ENCODE measurements around the gene SULT1B1. TPM values are rescaled to one million over a fixed set of nuclear protein-coding genes. Genes with fewer than 3 reads are reported as not detected.

Gene SULT1B1
- total RNA-seq, 1 donor from 2014 or later, result 0.11 TPM

DNA sequence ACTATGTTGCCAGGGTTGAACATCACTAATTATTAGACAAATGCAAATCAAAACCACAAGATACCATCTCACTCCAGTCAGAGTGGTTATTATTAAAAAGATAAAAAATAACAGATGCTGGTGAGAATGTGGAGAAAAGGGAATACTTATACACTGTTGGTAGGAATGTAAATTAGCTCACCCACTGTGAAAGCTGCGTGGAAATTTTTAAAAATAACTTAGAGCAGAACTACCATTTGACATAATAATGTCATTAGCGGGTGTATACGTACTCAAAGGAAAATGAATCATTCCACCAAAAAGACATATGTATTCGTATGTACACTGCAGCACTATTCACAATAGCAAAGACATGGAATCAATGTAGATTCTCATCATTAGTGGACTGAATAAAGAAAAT is 58.7 kb downstream of the SULT1B1 start:
- Histone ChIP-seq H3K4me3 (ENCODE audit: insufficient read depth, low read depth, low read length) (no peak overlapping the region), H4K20me1 (ENCODE audit: insufficient read depth, low read length) (no peaks in the 10 kb centered on the region), H3K79me2 (ENCODE audit: insufficient read depth, low read length) (no peaks in the 10 kb centered on the region), H3K27me3 (ENCODE audit: insufficient read depth, low read length) (no peaks in the 10 kb centered on the region), H3K27ac (ENCODE audit: low read depth, low read length) (no peak overlapping the region), H3K9me3 (ENCODE audit: insufficient read depth, low read depth, low read length) (no peaks in the 10 kb centered on the region), H3K4me2 (ENCODE audit: low read length) (no peak overlapping the region), H3K36me3 (ENCODE audit: insufficient read depth, low read length) (no peaks in the 10 kb centered on the region), H3K9ac (ENCODE audit: low read length) (no peak overlapping the region), H3K4me1 (ENCODE audit: insufficient read depth, low read length) (no peaks in the 10 kb centered on the region), H2AFZ (ENCODE audit: low read depth, low read length) (no peak overlapping the region)
- H3K4me3 Mint-ChIP-seq (ENCODE audit: unreplicated experiment), result no peak overlapping the region
- DNase-seq (ENCODE audit: low read depth) (no peak), FAIRE-seq (no peak)
- H3K27ac Mint-ChIP-seq (ENCODE audit: unreplicated experiment), result no peak overlapping the region
- no peaks in the 10 kb centered on the region for H3K27me3 Mint-ChIP-seq (ENCODE audit: low read depth, unreplicated experiment)
- no peak for TF ChIP-seq CTCF (IDR thresholded peaks at IDR 0.05; ENCODE audit: insufficient read depth, low read depth, low read length)
- no peak for TF ChIP-seq EZH2 (IDR thresholded peaks at IDR 0.05; ENCODE audit: insufficient read depth, low read length)
- no peaks in the 10 kb centered on the region for H3K9me3 Mint-ChIP-seq (ENCODE audit: unreplicated experiment)
- H3K36me3 Mint-ChIP-seq (ENCODE audit: low read depth, unreplicated experiment), result no peaks in the 10 kb centered on the region
- peaks cover 1% of the 10 kb centered on the region for H3K4me1 Mint-ChIP-seq (ENCODE audit: low read depth, unreplicated experiment)

DNA sequence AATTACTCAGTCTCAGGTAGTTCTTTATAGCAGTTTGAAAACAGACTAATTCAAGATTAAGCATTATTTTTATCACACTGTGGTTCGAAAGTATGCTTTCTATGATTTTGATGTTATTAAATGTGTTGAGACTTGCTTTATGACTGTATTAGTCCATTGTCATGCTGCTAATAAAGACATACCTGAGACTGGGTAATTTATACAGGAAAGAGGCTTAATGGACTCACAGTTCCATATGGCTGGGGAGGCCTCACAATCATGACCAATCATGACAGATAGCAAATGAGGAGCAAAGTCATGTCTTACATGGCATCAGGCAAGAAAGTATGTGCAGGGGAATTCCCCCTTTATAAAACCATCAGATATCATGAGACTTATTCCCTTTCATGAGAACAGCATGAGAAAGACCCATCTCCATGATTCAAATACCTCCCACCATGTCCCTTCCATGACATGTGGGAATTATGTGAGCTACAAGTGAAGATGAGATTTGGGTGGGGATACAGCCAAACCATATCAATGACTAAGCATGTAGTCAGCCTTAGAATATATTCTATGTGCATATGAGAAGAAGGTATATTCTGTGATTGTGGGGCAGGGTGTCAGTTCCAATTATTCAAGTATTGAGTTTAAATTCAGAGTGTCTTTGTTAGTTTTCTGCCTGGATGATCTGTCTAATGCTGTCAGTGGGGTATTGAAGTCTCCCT is 62.7 kb downstream of the SULT1B1 start:
- H3K27me3 ChIP-seq (ENCODE audit: insufficient read depth, low read length), result no peaks in the 10 kb centered on the region
- no peaks in the 10 kb centered on the region for H3K79me2 ChIP-seq (ENCODE audit: insufficient read depth, low read length)
- no peak overlapping the region for H2AFZ ChIP-seq (ENCODE audit: low read depth, low read length)
- FAIRE-seq, result no peak
- H3K4me1 ChIP-seq (ENCODE audit: insufficient read depth, low read length), result no peaks in the 10 kb centered on the region
- H3K27ac ChIP-seq (ENCODE audit: low read depth, low read length), result no peak overlapping the region
- DNase-seq (ENCODE audit: low read depth), result no peak
- Mint-ChIP-seq H3K36me3 (ENCODE audit: low read depth, unreplicated experiment) (no peaks in the 10 kb centered on the region), H3K27ac (ENCODE audit: unreplicated experiment) (no peak overlapping the region), H3K9me3 (ENCODE audit: unreplicated experiment) (peaks cover 5% of the 10 kb centered on the region), H3K27me3 (ENCODE audit: low read depth, unreplicated experiment) (no peaks in the 10 kb centered on the region), H3K4me3 (ENCODE audit: unreplicated experiment) (no peak overlapping the region), H3K4me1 (ENCODE audit: low read depth, unreplicated experiment) (peaks cover 1% of the 10 kb centered on the region)
- no peaks in the 10 kb centered on the region for H3K9me3 ChIP-seq (ENCODE audit: insufficient read depth, low read depth, low read length)
- H3K4me2 ChIP-seq (ENCODE audit: low read length), result no peak overlapping the region
- H4K20me1 ChIP-seq (ENCODE audit: insufficient read depth, low read length), result no peaks in the 10 kb centered on the region
- no peak overlapping the region for H3K9ac ChIP-seq (ENCODE audit: low read length)
- no peaks in the 10 kb centered on the region for H3K36me3 ChIP-seq (ENCODE audit: insufficient read depth, low read length)
- H3K4me3 ChIP-seq (ENCODE audit: insufficient read depth, low read depth, low read length), result no peak overlapping the region
- TF ChIP-seq CTCF (IDR thresholded peaks at IDR 0.05; ENCODE audit: insufficient read depth, low read depth, low read length) (no peak), EZH2 (IDR thresholded peaks at IDR 0.05; ENCODE audit: insufficient read depth, low read length) (no peak)

DNA sequence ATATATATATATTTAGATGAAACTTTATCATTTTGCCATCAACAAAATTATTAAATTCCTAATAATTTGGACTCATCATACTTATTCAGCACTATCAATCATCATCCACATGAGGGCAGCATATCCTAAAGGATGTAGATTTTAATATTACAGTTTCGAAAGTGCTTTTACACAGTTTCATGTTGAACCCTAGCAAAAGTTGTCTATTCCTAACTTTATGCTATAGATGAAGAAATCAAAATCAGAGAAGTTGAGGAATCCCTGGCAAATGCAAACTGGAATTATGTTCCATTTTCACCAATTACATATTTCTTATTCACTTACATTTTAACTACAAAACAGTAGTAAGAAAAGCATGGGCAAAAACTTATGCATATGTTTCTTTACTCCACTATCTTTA is 70.8 kb downstream of the SULT1B1 start:
- Mint-ChIP-seq H3K4me1 (ENCODE audit: low read depth, unreplicated experiment) (no peaks in the 10 kb centered on the region), H3K4me3 (ENCODE audit: unreplicated experiment) (no peak overlapping the region), H3K36me3 (ENCODE audit: low read depth, unreplicated experiment) (no peaks in the 10 kb centered on the region), H3K27ac (ENCODE audit: unreplicated experiment) (no peak overlapping the region), H3K9me3 (ENCODE audit: unreplicated experiment) (peaks cover under 1% of the 10 kb centered on the region), H3K27me3 (ENCODE audit: low read depth, unreplicated experiment) (no peaks in the 10 kb centered on the region)
- H3K79me2 ChIP-seq (ENCODE audit: insufficient read depth, low read length), result no peaks in the 10 kb centered on the region
- no peak overlapping the region for H3K9ac ChIP-seq (ENCODE audit: low read length)
- DNase-seq (ENCODE audit: low read depth) (peak; percentile 4), FAIRE-seq (no peak)
- TF ChIP-seq EZH2 (IDR thresholded peaks at IDR 0.05; ENCODE audit: insufficient read depth, low read length) (no peak), CTCF (IDR thresholded peaks at IDR 0.05; ENCODE audit: insufficient read depth, low read depth, low read length) (peak; percentile 35)
- no peak overlapping the region for H3K4me3 ChIP-seq (ENCODE audit: insufficient read depth, low read depth, low read length)
- H3K4me1 ChIP-seq (ENCODE audit: insufficient read depth, low read length), result no peaks in the 10 kb centered on the region
- H3K36me3 ChIP-seq (ENCODE audit: insufficient read depth, low read length), result no peaks in the 10 kb centered on the region
- peak overlapping the region; percentile 47 for H3K4me2 ChIP-seq (ENCODE audit: low read length)
- no peaks in the 10 kb centered on the region for H3K27me3 ChIP-seq (ENCODE audit: insufficient read depth, low read length)
- H2AFZ ChIP-seq (ENCODE audit: low read depth, low read length), result peak overlapping the region; percentile 22
- no peaks in the 10 kb centered on the region for H4K20me1 ChIP-seq (ENCODE audit: insufficient read depth, low read length)
- no peaks in the 10 kb centered on the region for H3K9me3 ChIP-seq (ENCODE audit: insufficient read depth, low read depth, low read length)
- H3K27ac ChIP-seq (ENCODE audit: low read depth, low read length), result no peak overlapping the region

Measured in astrocyte (in vitro differentiated cells and primary cell).